Activated T-helper 1 cell treated with anti-CD3 and anti-CD28 coated beads, Interleukin-2, amount 50 U/mL, for 16 hours (primary cell): ENCODE data around the gene GNA12.

Source experiments
- DNase-seq, 2 donors: peaks; one replicate each; pipeline ENCODE4 v3.0.0-alpha.2; 2020; ENCODE audit warnings: low read depth in 1 of 2, low spot score in 1 of 2

The GNA12 gene

GRCh38 chr7:2785071-2785500 lies 59.0 kb downstream of the GNA12 start:
- no peak for DNase-seq

GRCh38 chr7:2782565-2782964 lies 61.5 kb downstream of the GNA12 start:
- no peak for DNase-seq

GRCh38 chr7:2782121-2782520 lies 62.0 kb downstream of the GNA12 start:
- no peak for DNase-seq

GRCh38 chr7:2781636-2782035 lies 62.5 kb downstream of the GNA12 start:
- no peak for DNase-seq

- DNase-seq, result no peak
Measured at GRCh38 chr7:2779051-2779450, 65.1 kb downstream of the GNA12 start.

GRCh38 chr7:2777898-2778535 lies 66.1 kb downstream of the GNA12 start:
- no peak for DNase-seq

GRCh38 chr7:2776401-2776800 lies 67.7 kb downstream of the GNA12 start:
- DNase-seq, result no peak

GRCh38 chr7:2775785-2776184 lies 68.3 kb downstream of the GNA12 start:
- no peak for DNase-seq

GRCh38 chr7:2775376-2775775 lies 68.7 kb downstream of the GNA12 start:
- no peak for DNase-seq

- DNase-seq, result no peak
Measured at GRCh38 chr7:2774935-2775334, 69.2 kb downstream of the GNA12 start.

GRCh38 chr7:2774280-2774679 lies 69.8 kb downstream of the GNA12 start:
- no peak for DNase-seq

- no peak for DNase-seq
Measured at GRCh38 chr7:2773608-2774007, 70.5 kb downstream of the GNA12 start.

- no peak for DNase-seq
Measured at GRCh38 chr7:2771274-2771731, 72.8 kb downstream of the GNA12 start.

- DNase-seq, result no peak
Measured at GRCh38 chr7:2764621-2765020, 79.5 kb downstream of the GNA12 start.

- no peak for DNase-seq
Measured at GRCh38 chr7:2763597-2763996, 80.5 kb downstream of the GNA12 start.

- no peak for DNase-seq
Measured at GRCh38 chr7:2761801-2762497, 82.2 kb downstream of the GNA12 start.

GRCh38 chr7:2761131-2761624 lies 82.9 kb downstream of the GNA12 start:
- no peak for DNase-seq

- DNase-seq, result no peak
Measured at GRCh38 chr7:2760098-2760889, 83.8 kb downstream of the GNA12 start.

GRCh38 chr7:2759736-2760097 lies 84.4 kb downstream of the GNA12 start:
- DNase-seq, result no peak

GRCh38 chr7:2758673-2759616 lies 85.2 kb downstream of the GNA12 start:
- DNase-seq, result no peak
